ENCODE data around the gene CDK14. TPM values are rescaled to one million over a fixed set of nuclear protein-coding genes. Genes with fewer than 3 reads are reported as not detected.
"Not testable (repeated sequence)": the region's sequence is repeated elsewhere in the genome, so short reads cannot be mapped to it uniquely, and the experiment has no call there.

Gene CDK14
- total RNA-seq, 1 donor, result 41.0 TPM

DNA sequence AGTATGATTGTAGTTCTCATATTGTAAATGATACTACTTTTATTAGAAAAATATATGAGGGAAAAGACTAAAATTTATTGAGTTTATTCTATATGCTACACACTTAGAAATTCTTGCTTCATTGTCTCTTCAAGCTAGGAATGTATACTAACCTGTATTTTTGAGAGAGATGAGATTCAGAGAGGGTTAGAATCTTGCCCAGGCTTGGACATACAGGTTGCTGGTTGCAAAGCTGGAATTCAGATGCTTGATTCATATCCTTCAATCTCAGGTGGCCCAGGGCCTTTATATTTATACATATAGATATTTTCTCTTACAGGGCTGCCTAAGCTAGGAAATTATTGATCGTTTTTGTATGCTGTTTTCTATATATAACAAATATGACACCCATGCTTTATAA lies 324.2 kb downstream of the CDK14 start:
- no peak overlapping the region for H3K4me3 ChIP-seq (ENCODE audit: low read depth, low read length)
- TF ChIP-seq, protein P1, sequence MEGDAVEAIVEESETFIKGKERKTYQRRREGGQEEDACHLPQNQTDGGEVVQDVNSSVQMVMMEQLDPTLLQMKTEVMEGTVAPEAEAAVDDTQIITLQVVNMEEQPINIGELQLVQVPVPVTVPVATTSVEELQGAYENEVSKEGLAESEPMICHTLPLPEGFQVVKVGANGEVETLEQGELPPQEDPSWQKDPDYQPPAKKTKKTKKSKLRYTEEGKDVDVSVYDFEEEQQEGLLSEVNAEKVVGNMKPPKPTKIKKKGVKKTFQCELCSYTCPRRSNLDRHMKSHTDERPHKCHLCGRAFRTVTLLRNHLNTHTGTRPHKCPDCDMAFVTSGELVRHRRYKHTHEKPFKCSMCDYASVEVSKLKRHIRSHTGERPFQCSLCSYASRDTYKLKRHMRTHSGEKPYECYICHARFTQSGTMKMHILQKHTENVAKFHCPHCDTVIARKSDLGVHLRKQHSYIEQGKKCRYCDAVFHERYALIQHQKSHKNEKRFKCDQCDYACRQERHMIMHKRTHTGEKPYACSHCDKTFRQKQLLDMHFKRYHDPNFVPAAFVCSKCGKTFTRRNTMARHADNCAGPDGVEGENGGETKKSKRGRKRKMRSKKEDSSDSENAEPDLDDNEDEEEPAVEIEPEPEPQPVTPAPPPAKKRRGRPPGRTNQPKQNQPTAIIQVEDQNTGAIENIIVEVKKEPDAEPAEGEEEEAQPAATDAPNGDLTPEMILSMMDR (IDR thresholded peaks at IDR 0.05; ENCODE audit: insufficient read depth, low read depth, low read length), result no peak
- DNase-seq (ENCODE audit: low read depth), result no peak

DNA sequence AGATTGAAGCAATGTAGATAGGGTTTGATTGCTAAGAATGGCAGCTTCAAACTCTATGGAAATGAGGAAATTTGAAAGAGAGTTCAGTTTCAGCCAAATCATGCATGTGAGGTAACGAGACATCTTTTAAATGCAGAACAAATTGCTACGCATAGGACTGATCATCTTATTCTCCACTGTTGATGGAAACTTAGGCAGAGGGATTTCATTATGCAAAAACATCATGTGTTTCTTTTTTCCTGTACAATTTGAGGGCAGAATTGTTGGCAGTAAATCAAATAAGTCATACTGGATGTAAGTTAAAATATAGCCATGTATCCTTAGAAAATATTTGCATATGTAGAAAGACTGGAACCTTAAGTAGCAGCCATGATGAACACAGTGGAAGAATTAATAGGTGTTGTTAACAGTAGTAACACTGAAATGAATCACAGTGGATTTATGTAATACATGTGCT lies 327.4 kb downstream of the CDK14 start:
- TF ChIP-seq, protein P1 (IDR thresholded peaks at IDR 0.05; ENCODE audit: insufficient read depth, low read depth, low read length), result no peak
- no peak overlapping the region for H3K4me3 ChIP-seq (ENCODE audit: low read depth, low read length)
- DNase-seq (ENCODE audit: low read depth), result no peak

DNA sequence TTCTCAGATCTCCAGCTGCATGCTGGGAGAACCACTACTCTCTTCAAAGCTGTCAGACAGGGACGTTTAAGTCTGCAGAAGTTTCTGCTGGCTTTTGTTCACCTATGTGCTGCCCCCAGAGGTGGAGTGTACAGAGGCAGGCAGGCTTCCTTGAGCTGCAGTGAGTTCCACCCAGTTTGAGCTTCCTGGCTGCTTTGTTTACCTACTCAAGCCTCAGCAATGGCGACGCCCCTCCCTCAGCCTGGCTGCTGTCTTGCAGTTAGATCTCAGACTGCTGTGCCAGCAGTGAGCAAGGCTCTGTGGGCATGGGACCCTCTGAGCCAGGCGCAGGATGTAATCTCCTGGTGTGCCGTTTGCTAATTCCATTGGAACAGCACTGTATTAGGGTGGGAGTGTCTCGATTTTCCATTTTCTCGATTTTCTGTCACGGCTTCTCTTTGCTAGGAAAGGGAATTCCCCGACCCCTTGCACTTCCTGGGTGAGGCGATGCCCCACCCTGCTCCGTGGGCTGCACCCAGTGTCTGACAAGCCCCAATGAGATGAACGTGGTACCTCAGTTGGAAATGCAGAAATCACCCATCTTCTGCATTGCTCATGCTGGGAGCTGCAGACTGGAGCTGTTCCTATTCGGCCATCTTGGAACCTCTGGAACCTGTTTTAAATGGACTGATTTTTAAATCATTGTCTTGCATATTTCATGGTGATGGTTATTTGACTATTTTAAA lies 332.7 kb downstream of the CDK14 start:
- DNase-seq (ENCODE audit: low read depth); H3K4me3 ChIP-seq (ENCODE audit: low read depth, low read length): not testable (repeated sequence)

DNA sequence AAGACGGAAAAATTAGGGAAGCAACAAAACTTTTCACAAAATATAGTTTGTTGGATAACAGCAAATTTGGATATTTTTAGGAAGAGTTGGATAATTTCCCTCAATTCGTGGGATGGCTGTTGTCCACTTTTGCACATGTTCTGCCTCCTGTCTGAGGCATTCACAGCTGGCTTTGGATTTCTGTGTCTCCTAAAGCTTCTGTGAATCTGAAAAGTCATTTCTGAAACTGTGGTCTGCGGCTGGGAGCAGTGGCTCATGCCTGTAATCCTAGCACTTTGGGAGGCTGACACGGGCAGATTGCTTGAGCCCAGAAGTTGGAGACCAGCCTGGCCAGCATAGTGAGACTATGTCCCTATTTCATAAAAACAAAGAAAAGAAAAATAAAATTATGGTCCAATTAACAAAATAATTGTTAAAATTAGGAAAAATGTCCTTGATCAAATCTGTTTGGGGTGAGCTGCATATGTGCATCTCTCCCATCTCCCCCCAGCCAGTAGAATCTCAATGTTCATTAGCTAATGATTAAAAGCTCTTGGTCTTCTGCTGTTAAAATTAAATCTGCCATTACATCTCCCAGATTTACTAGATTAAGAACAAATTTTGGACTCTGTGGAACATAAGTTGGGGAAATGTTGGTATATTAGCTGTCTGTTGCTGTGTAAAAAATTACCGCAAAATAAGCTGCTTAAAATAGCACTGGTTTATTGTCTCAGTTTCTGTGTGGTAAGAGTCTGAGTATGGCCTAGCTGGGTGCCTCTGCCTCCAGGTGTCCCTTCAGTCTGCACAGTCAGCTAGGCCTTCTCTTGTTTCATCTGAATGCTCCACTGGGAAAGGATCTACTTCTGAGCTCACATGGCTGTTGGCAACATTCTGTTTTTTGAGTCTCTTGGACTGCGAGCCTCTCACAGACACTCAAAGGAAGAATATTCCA lies 336.1 kb downstream of the CDK14 start:
- no peak for DNase-seq (ENCODE audit: low read depth)
- TF ChIP-seq, protein P1 (IDR thresholded peaks at IDR 0.05; ENCODE audit: insufficient read depth, low read depth, low read length), result no peak
- no peak overlapping the region for H3K4me3 ChIP-seq (ENCODE audit: low read depth, low read length)

DNA sequence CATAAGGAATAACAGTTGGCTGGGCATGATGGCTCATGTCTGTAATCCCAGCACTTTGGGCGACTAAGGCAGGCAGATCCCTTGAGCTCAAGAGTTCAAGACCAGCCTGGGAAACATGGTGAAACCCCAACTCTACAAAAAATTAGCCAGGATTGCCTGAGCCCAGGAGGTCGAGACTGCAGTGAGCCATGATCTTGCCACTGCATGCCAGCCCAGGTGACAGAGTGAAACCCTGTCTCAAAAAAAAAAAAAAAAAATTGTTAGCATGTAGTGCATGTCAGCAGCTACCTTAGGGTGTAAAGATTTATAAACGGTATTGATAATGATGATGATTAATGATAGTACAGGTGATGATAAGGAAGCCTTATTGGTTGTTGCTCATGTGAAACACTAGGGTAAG lies 336.9 kb downstream of the CDK14 start:
- no peak for DNase-seq (ENCODE audit: low read depth)
- H3K4me3 ChIP-seq (ENCODE audit: low read depth, low read length), result no peak overlapping the region
- TF ChIP-seq, protein P1 (IDR thresholded peaks at IDR 0.05; ENCODE audit: insufficient read depth, low read depth, low read length), result no peak

DNA sequence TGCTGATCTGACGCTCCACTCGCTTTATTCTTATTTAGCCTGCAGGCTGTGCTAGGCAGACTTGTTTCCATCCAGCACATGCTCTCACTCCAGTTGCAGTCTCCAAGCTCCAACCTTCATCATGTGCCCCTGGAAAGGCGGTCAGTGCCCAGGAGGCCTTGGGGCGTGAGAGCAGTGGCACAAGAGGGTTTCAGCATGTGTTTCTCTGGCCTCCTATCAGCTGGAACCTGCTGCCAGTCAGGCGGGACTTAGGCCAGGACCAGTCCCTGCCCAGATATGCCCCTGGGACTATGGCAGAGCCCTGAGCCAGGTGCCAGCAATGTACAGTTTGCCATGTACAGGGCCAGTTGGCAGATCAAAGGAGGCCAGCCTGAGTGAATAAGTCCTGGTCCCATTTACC lies 337.9 kb downstream of the CDK14 start:
- TF ChIP-seq, protein P1 (IDR thresholded peaks at IDR 0.05; ENCODE audit: insufficient read depth, low read depth, low read length), result no peak

DNA sequence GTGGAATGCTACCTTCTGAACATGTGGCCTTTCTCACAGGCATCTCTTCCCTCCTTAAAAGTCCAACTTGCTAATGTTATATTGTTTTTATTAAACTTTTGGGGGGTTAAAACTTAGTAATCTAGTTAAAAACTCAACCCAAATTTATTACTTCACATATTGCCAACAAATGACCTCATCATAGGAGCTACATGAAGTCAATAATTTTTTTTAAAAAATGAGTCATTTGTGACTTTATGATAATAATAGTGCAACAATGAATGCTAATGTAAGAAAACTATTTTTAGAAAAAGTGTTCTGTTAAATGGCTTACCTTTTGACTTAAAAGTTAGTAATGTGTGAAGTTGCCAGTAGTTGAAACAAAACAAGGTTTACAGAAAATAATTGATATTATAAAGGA lies 342.2 kb downstream of the CDK14 start:
- TF ChIP-seq, protein P1 (IDR thresholded peaks at IDR 0.05; ENCODE audit: insufficient read depth, low read depth, low read length), result no peak
- no peak for DNase-seq (ENCODE audit: low read depth)
- no peak overlapping the region for H3K4me3 ChIP-seq (ENCODE audit: low read depth, low read length)

More for the DNA sequence above, 337.9 kb downstream of the CDK14 start:
- no peak for DNase-seq (ENCODE audit: low read depth)
- H3K4me3 ChIP-seq (ENCODE audit: low read depth, low read length), result no peak overlapping the region
